SU-DHL-6 (cell line): ENCODE measurements around the gene KCNE4.

ENCODE experiments used
- CTCF ChIP-seq: fragments of 200-600 bp; sonication (generic); IDR thresholded peaks from one replicate; pipeline ENCODE4 v1.5.1; 2017; ENCODE audit warnings: antibody characterized with exemption, mild to moderate bottlenecking, low read length, moderate library complexity; ENCODE audit not compliant: insufficient read depth, poor library complexity, severe bottlenecking
- EZH2phosphoT487 ChIP-seq: fragments of 200-600 bp; sonication (generic), shearing (Covaris generic); conservative IDR thresholded peaks from 2 replicates; pipeline ENCODE4 v1.6.1; 2018; ENCODE audit warnings: mild to moderate bottlenecking, antibody characterized with exemption, low read length, moderate library complexity, mixed read lengths

- TF ChIP-seq CTCF (no peak), EZH2phosphoT487 (no peak)
These were observed 17.6 kb upstream of the KCNE4 start for GRCh38 chr2:223034221-223034975.
